ENCODE results near the gene SLC25A18. TPM values are rescaled to one million over a fixed set of nuclear protein-coding genes. Genes with fewer than 3 reads are reported as not detected.
"Not testable (repeated sequence)": the region's sequence is repeated elsewhere in the genome, so short reads cannot be mapped to it uniquely, and the experiment has no call there.

The SLC25A18 gene
- polyA plus RNA-seq (2013) = 0.04 TPM

DNA sequence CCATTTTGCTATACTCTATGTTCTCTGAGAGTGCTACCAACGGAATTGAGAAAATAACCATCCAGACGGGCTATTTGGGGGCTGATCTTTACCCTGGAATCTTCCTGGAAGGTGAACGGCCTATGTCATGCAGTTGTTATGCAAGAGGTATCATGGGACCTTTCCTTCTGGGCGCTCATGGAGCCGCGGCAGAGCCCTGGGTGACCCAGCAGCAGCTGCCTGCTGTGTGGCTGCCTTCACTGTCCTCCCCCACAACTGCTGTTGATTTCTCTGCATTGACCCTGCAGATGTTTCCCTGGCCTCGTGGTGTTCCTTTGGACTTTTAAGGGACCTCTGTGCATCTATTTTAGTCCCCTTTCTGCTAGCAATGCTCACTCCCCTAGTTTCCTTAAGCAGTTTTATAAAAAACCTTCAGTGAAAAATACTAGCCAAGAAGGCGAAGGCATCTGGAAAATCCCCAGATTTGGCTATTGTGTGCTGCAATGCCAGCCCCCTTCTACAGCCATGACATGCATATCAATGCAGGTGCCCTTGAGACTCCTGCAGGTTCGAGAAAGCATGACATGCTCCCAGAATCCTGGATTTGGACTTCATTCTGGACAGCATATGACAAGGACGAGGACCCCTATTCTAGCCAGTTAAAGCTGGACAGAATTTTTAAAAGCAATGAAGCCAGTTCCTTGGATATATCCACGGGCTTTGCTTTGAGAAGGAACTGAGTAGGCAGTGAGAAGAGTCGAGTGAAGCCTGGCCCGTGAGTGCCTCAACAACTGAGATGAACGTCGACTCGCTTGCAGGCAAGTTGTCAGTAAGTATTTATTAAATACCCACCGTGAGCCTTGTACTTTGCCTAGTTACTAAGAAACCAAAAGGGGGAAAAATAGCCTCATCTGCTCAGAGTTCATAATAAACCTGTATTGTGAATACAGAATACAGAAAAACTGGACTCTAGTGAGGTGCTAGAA lies at the start of gene SLC25A18:
Gene SLC25A18, plus strand, starts transcription at position 593 of the 965 bp plus-strand sequence. CDS start 16,447 bp downstream, outside the sequence.
- DNase-seq = no peak

DNA sequence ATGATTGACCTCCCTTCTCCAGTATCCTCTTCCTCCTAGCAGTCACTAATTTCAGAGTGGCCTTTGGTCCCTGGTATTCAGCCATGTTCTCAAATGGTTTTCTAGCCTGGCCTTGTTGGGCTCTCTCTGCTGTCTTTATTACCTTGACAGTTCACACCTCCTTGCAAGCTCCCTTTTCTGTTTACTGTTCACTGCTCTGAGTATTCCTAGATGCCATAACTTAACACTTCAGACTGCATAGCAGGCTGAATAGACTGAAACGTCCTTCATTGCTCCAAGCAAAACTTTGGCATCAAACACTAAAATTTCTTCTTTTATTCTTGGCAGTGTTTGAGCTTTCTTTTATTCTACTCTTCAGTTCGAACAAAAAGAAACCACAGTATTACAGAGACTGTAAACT lies 49.7 kb upstream of the SLC25A18 start:
- no peaks in the 10 kb centered on the region for H3K36me3 ChIP-seq (ENCODE audit: control insufficient read depth in 4 of 4, insufficient read depth in 4 of 4, low read length in 3 of 4)
- H3K4me1 ChIP-seq (ENCODE audit: control extremely low read depth in 1 of 4, control insufficient read depth in 4 of 4, insufficient read depth in 4 of 4, low read length in 3 of 4) = no peaks in the 10 kb centered on the region
- ChIA-PET POLR2A (no interaction called here), CTCF (interaction anchor here (1.0 to 1.3 kb wide), 2 partner anchors 11 to 17 kb away, joined by 3 read pairs; no protein-coding TSS in a partner anchor)
- no peaks in the 10 kb centered on the region for H3K9me3 ChIP-seq (ENCODE audit: control extremely low read depth in 1 of 5, control insufficient read depth in 4 of 5, insufficient read depth in 2 of 5, low read depth in 1 of 5, low read length in 4 of 5)
- no peak overlapping the region for H3K4me3 ChIP-seq (ENCODE audit: control insufficient read depth in 1 of 7, extremely low read depth in 1 of 7, insufficient read depth in 4 of 7, low read depth in 2 of 7, low read length in 6 of 7)
- no peak overlapping the region for H3K27ac ChIP-seq (ENCODE audit: insufficient read depth in 1 of 2, low read depth in 1 of 2, low read length in 2 of 2, poor library complexity in 1 of 2, severe bottlenecking in 2 of 2)
- DNase-seq = no peak
- whole genome bisulfite sequencing (ENCODE audit: insufficient coverage) = 67% methylated on average over 1 of the region's 2 CpGs
- H3K27me3 ChIP-seq (replicated peaks in 2 of 5; ENCODE audit: control insufficient read depth in 4 of 5, insufficient read depth in 5 of 5, low read length in 4 of 5) = peaks cover 0 to 3% (median 2%) of the 10 kb centered on the region in 5 experiments

More for the DNA sequence above, at the start of gene SLC25A18:
- no peaks in the 10 kb centered on the region for H3K9me3 ChIP-seq (ENCODE audit: control extremely low read depth in 1 of 5, control insufficient read depth in 4 of 5, insufficient read depth in 2 of 5, low read depth in 1 of 5, low read length in 4 of 5)
- H3K36me3 ChIP-seq (ENCODE audit: control insufficient read depth in 4 of 4, insufficient read depth in 4 of 4, low read length in 3 of 4) = no peaks in the 10 kb centered on the region
- peaks cover 0 to 3% (median 0%) of the 10 kb centered on the region in 5 experiments for H3K27me3 ChIP-seq (replicated peaks in 2 of 5; ENCODE audit: control insufficient read depth in 4 of 5, insufficient read depth in 5 of 5, low read length in 4 of 5)
- H3K27ac ChIP-seq (ENCODE audit: insufficient read depth in 1 of 2, low read depth in 1 of 2, low read length in 2 of 2, poor library complexity in 1 of 2, severe bottlenecking in 2 of 2) = no peak within 1 kb of the TSS
- WGBS (ENCODE audit: insufficient coverage) = 88% methylated on average over 13 of the region's 17 CpGs
- peaks cover 0 to 5% (median 0%) of the 10 kb centered on the region in 4 experiments for H3K4me1 ChIP-seq (ENCODE audit: control extremely low read depth in 1 of 4, control insufficient read depth in 4 of 4, insufficient read depth in 4 of 4, low read length in 3 of 4)
- ChIA-PET POLR2A (interaction anchor here (0.8 kb wide), 1 partner anchor 258 kb away, joined by 4 read pairs; no protein-coding TSS in a partner anchor), CTCF (interaction anchor here (0.6 kb wide), 1 partner anchor 358 kb away, joined by 3 read pairs; no protein-coding TSS in a partner anchor)
- no peak within 1 kb of the TSS for H3K4me3 ChIP-seq (ENCODE audit: control insufficient read depth in 1 of 7, extremely low read depth in 1 of 7, insufficient read depth in 4 of 7, low read depth in 2 of 7, low read length in 6 of 7)

GRCh38 chr22:17514084-17514483 lies 49.2 kb upstream of the SLC25A18 start:
- ChIA-PET CTCF (interaction anchor here (1.0 to 1.3 kb wide), 2 partner anchors 12 to 17 kb away, joined by 3 read pairs; no protein-coding TSS in a partner anchor), POLR2A (no interaction called here)
- H3K4me3 ChIP-seq (ENCODE audit: control insufficient read depth in 1 of 7, extremely low read depth in 1 of 7, insufficient read depth in 4 of 7, low read depth in 2 of 7, low read length in 6 of 7) = no peak overlapping the region
- no peaks in the 10 kb centered on the region for H3K4me1 ChIP-seq (ENCODE audit: control extremely low read depth in 1 of 4, control insufficient read depth in 4 of 4, insufficient read depth in 4 of 4, low read length in 3 of 4)
- WGBS (ENCODE audit: insufficient coverage) = 97% methylated on average over 3 of the region's 7 CpGs
- no peaks in the 10 kb centered on the region for H3K9me3 ChIP-seq (ENCODE audit: control extremely low read depth in 1 of 5, control insufficient read depth in 4 of 5, insufficient read depth in 2 of 5, low read depth in 1 of 5, low read length in 4 of 5)
- H3K27ac ChIP-seq (ENCODE audit: insufficient read depth in 1 of 2, low read depth in 1 of 2, low read length in 2 of 2, poor library complexity in 1 of 2, severe bottlenecking in 2 of 2) = no peak overlapping the region
- peaks cover 0 to 3% (median 2%) of the 10 kb centered on the region in 5 experiments for H3K27me3 ChIP-seq (replicated peaks in 2 of 5; ENCODE audit: control insufficient read depth in 4 of 5, insufficient read depth in 5 of 5, low read length in 4 of 5)
- DNase-seq = no peak
- no peaks in the 10 kb centered on the region for H3K36me3 ChIP-seq (ENCODE audit: control insufficient read depth in 4 of 4, insufficient read depth in 4 of 4, low read length in 3 of 4)

- POLR2A ChIA-PET = no interaction called here
- H3K36me3 ChIP-seq (ENCODE audit: control insufficient read depth in 4 of 4, insufficient read depth in 4 of 4, low read length in 3 of 4) = no peaks in the 10 kb centered on the region
- 89% methylated on average over 3 of the region's 3 CpGs for WGBS (ENCODE audit: insufficient coverage)
Measured at GRCh38 chr22:17518406-17518805, 44.9 kb upstream of the SLC25A18 start.

DNA sequence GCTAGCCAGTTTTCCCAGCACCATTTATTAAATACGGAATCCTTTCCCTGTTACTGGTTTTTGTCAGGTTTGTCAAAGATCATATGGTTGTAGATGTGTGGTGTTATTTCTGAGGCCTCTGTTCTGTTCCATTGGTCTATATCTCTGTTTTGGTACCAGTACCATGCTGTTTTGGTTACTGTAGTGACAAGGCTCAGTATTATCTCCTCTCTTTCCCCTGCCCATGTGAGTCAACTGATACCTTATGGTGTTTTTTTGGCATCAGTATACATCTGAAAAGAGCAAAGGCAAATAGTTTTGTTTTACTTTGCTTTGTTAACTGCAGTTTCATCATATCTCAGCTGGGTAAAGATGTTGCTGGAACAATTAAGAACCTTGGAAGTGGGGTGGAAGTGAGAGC lies 41.3 kb upstream of the SLC25A18 start:
- H3K4me3 ChIP-seq (ENCODE audit: control insufficient read depth in 1 of 7, extremely low read depth in 1 of 7, insufficient read depth in 4 of 7, low read depth in 2 of 7, low read length in 6 of 7); H3K9me3 ChIP-seq (ENCODE audit: control extremely low read depth in 1 of 5, control insufficient read depth in 4 of 5, insufficient read depth in 2 of 5, low read depth in 1 of 5, low read length in 4 of 5); DNase-seq; CTCF ChIA-PET; POLR2A ChIA-PET; H3K27me3 ChIP-seq (replicated peaks in 2 of 5; ENCODE audit: control insufficient read depth in 4 of 5, insufficient read depth in 5 of 5, low read length in 4 of 5); H3K36me3 ChIP-seq (ENCODE audit: control insufficient read depth in 4 of 4, insufficient read depth in 4 of 4, low read length in 3 of 4); H3K4me1 ChIP-seq (ENCODE audit: control extremely low read depth in 1 of 4, control insufficient read depth in 4 of 4, insufficient read depth in 4 of 4, low read length in 3 of 4); H3K27ac ChIP-seq (ENCODE audit: insufficient read depth in 1 of 2, low read depth in 1 of 2, low read length in 2 of 2, poor library complexity in 1 of 2, severe bottlenecking in 2 of 2): not testable (repeated sequence)
- WGBS (ENCODE audit: insufficient coverage) = no CpG with 5 or more reads among the region's 1 CpG

More at GRCh38 chr22:17518406-17518805, 44.9 kb upstream of the SLC25A18 start:
- Histone ChIP-seq H3K4me3 (ENCODE audit: control insufficient read depth in 1 of 7, extremely low read depth in 1 of 7, insufficient read depth in 4 of 7, low read depth in 2 of 7, low read length in 6 of 7) (no peak overlapping the region), H3K27me3 (replicated peaks in 2 of 5; ENCODE audit: control insufficient read depth in 4 of 5, insufficient read depth in 5 of 5, low read length in 4 of 5) (no peaks in the 10 kb centered on the region), H3K4me1 (ENCODE audit: control extremely low read depth in 1 of 4, control insufficient read depth in 4 of 4, insufficient read depth in 4 of 4, low read length in 3 of 4) (no peaks in the 10 kb centered on the region), H3K9me3 (ENCODE audit: control extremely low read depth in 1 of 5, control insufficient read depth in 4 of 5, insufficient read depth in 2 of 5, low read depth in 1 of 5, low read length in 4 of 5) (no peaks in the 10 kb centered on the region), H3K27ac (ENCODE audit: insufficient read depth in 1 of 2, low read depth in 1 of 2, low read length in 2 of 2, poor library complexity in 1 of 2, severe bottlenecking in 2 of 2) (no peak overlapping the region)
- no peak for DNase-seq
- CTCF ChIA-PET = no interaction called here

DNA sequence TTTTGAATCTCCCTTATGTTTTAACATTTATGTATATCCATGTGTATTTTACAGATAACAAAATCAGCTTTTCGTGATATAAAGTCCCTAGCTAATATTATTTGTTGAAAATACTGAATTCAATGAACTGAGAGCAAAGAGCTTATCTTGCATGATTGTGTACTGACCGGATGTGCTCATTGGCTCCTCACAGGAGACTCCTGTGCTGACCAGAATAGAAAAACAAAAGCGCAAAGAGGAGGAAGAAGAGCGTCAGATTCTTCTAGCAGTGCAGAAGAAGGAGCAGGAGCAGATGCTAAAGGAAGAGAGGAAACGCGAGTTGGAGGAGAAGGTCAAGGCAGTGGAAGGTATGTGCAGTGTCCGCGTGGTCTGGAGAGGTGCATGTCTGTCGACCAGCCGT lies 39.4 kb upstream of the SLC25A18 start:
- POLR2A ChIA-PET = no interaction called here
- no peak overlapping the region for H3K4me3 ChIP-seq (ENCODE audit: control insufficient read depth in 1 of 7, extremely low read depth in 1 of 7, insufficient read depth in 4 of 7, low read depth in 2 of 7, low read length in 6 of 7)
- WGBS (ENCODE audit: insufficient coverage) = 97% methylated on average over 7 of the region's 10 CpGs

DNA sequence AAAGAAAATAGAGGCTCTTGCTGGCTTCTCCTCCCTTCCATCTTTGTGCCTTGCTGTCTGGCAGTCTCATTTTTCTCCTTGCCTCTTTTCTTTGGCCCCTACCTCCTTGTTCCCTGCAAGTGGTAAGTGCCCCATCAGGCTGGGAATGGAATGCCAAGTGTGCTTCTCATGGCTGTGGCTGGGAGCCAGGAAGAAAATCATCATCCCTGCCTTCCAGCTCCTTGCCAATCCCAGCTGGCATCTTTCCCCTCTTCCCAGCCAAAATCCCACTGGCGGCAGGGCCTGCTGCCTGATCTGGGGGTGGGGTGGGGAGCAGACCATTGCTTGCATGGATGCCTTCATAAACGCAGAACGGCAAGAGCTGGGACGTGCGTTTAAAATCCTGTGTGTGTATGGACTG lies 27.0 kb upstream of the SLC25A18 start:
- 85% methylated on average over 5 of the region's 5 CpGs for WGBS (ENCODE audit: insufficient coverage)
- H3K4me3 ChIP-seq (ENCODE audit: control insufficient read depth in 1 of 7, extremely low read depth in 1 of 7, insufficient read depth in 4 of 7, low read depth in 2 of 7, low read length in 6 of 7) = no peak overlapping the region
- POLR2A ChIA-PET = no interaction called here
- no peak overlapping the region for H3K27ac ChIP-seq (ENCODE audit: insufficient read depth in 1 of 2, low read depth in 1 of 2, low read length in 2 of 2, poor library complexity in 1 of 2, severe bottlenecking in 2 of 2)
- H3K9me3 ChIP-seq (ENCODE audit: control extremely low read depth in 1 of 5, control insufficient read depth in 4 of 5, insufficient read depth in 2 of 5, low read depth in 1 of 5, low read length in 4 of 5) = no peaks in the 10 kb centered on the region
- no peaks in the 10 kb centered on the region for H3K27me3 ChIP-seq (replicated peaks in 2 of 5; ENCODE audit: control insufficient read depth in 4 of 5, insufficient read depth in 5 of 5, low read length in 4 of 5)
- H3K4me1 ChIP-seq (ENCODE audit: control extremely low read depth in 1 of 4, control insufficient read depth in 4 of 4, insufficient read depth in 4 of 4, low read length in 3 of 4) = no peaks in the 10 kb centered on the region
- no peaks in the 10 kb centered on the region for H3K36me3 ChIP-seq (ENCODE audit: control insufficient read depth in 4 of 4, insufficient read depth in 4 of 4, low read length in 3 of 4)
- CTCF ChIA-PET = interaction anchor here (0.6 to 1.2 kb wide), 2 partner anchors 36 to 331 kb away, joined by 3 read pairs; no protein-coding TSS in a partner anchor
- no peak for DNase-seq

More for the DNA sequence above, 39.4 kb upstream of the SLC25A18 start:
- no peaks in the 10 kb centered on the region for H3K36me3 ChIP-seq (ENCODE audit: control insufficient read depth in 4 of 4, insufficient read depth in 4 of 4, low read length in 3 of 4)
- no peaks in the 10 kb centered on the region for H3K27me3 ChIP-seq (replicated peaks in 2 of 5; ENCODE audit: control insufficient read depth in 4 of 5, insufficient read depth in 5 of 5, low read length in 4 of 5)
- no peak overlapping the region for H3K27ac ChIP-seq (ENCODE audit: insufficient read depth in 1 of 2, low read depth in 1 of 2, low read length in 2 of 2, poor library complexity in 1 of 2, severe bottlenecking in 2 of 2)
- H3K9me3 ChIP-seq (ENCODE audit: control extremely low read depth in 1 of 5, control insufficient read depth in 4 of 5, insufficient read depth in 2 of 5, low read depth in 1 of 5, low read length in 4 of 5) = no peaks in the 10 kb centered on the region
- DNase-seq = no peak
- H3K4me1 ChIP-seq (ENCODE audit: control extremely low read depth in 1 of 4, control insufficient read depth in 4 of 4, insufficient read depth in 4 of 4, low read length in 3 of 4) = peaks cover 0 to 3% (median 2%) of the 10 kb centered on the region in 4 experiments
- CTCF ChIA-PET = no interaction called here

All from common myeloid progenitor, CD34-positive (primary cell).